HG03439 (cell line): ENCODE data around the gene OCA2.
"Not testable (repeated sequence)": the region's sequence is repeated elsewhere in the genome, so short reads cannot be mapped to it uniquely, and the experiment has no call there.

Experiments
- ATAC-seq: cut with Tn5 transposase; IDR thresholded peaks from one replicate; pipeline ENCODE4 v1.9.1; 2021; ENCODE audit warnings: mild to moderate bottlenecking, moderate library complexity; ENCODE audit not compliant: unreplicated experiment

The OCA2 gene

GRCh38 chr15:28121577-28121976, 22.5 kb upstream of the OCA2 start:
- not testable (repeated sequence) for ATAC-seq

- no peak for ATAC-seq
Observed at GRCh38 chr15:28120359-28120640, 21.2 kb upstream of the OCA2 start.

GRCh38 chr15:28118531-28118930, 19.4 kb upstream of the OCA2 start:
- ATAC-seq: no peak

- no peak for ATAC-seq
Observed at GRCh38 chr15:28118083-28118482, 19.0 kb upstream of the OCA2 start.

GRCh38 chr15:28117432-28117990, 18.4 kb upstream of the OCA2 start:
- ATAC-seq: no peak

- ATAC-seq: no peak
Observed at GRCh38 chr15:28116521-28117431, 17.7 kb upstream of the OCA2 start.

GRCh38 chr15:28115871-28116270, 16.8 kb upstream of the OCA2 start:
- no peak for ATAC-seq

- ATAC-seq: no peak
Observed at GRCh38 chr15:28114721-28115622, 15.9 kb upstream of the OCA2 start.

- ATAC-seq: no peak
Observed at GRCh38 chr15:28114114-28114455, 15.0 kb upstream of the OCA2 start.

- ATAC-seq: no peak
Observed at GRCh38 chr15:28113394-28114113, 14.4 kb upstream of the OCA2 start.

GRCh38 chr15:28112962-28113361, 13.8 kb upstream of the OCA2 start:
- ATAC-seq: no peak

- ATAC-seq: no peak
Observed at GRCh38 chr15:28112101-28112760, 13.1 kb upstream of the OCA2 start.

- ATAC-seq: no peak
Observed at GRCh38 chr15:28111543-28111942, 12.4 kb upstream of the OCA2 start.

GRCh38 chr15:28110481-28110881, 11.4 kb upstream of the OCA2 start:
- ATAC-seq: no peak

GRCh38 chr15:28109626-28110455, 10.7 kb upstream of the OCA2 start:
- no peak for ATAC-seq

- ATAC-seq: no peak
Observed at GRCh38 chr15:28107904-28108275, 8.8 kb upstream of the OCA2 start.

- no peak for ATAC-seq
Observed at GRCh38 chr15:28107111-28107903, 8.2 kb upstream of the OCA2 start.

- no peak for ATAC-seq
Observed at GRCh38 chr15:28106294-28107110, 7.4 kb upstream of the OCA2 start.
